Kasumi-1 (cell line): ENCODE measurements around the gene GPSM1.
"Not testable (repeated sequence)": the region's sequence is repeated elsewhere in the genome, so short reads cannot be mapped to it uniquely, and the experiment has no call there.

Experiments
- DNase-seq, 2 experiments: peaks; one replicate each; lab custom pipeline; 2025; lab: John Stamatoyannopoulos, UW

GPSM1 gene

GRCh38 chr9:136397643-136398042 lies 70.3 kb downstream of the GPSM1 start:
- DNase-seq: no peak

GRCh38 chr9:136398286-136398685 lies 70.9 kb downstream of the GPSM1 start:
- no peak for DNase-seq

- peak in 1 of 2 experiments; percentile 4 for DNase-seq
Measured at GRCh38 chr9:136399176-136400037, 72.1 kb downstream of the GPSM1 start.

- peak; percentile 66 to 85 for DNase-seq
Measured at GRCh38 chr9:136400038-136400834, 72.9 kb downstream of the GPSM1 start, which contains the start of gene SNAPC4. TSS of gene SNAPC4 (minus strand) at chr9:136400170. CDS start at chr9:136398428, 1,742 bp downstream.

- no peak for DNase-seq
Measured at GRCh38 chr9:136401173-136401922, 74.0 kb downstream of the GPSM1 start.

- DNase-seq: no peak
Measured at GRCh38 chr9:136402067-136402466, 74.7 kb downstream of the GPSM1 start.

GRCh38 chr9:136403538-136403914 lies 76.2 kb downstream of the GPSM1 start:
- DNase-seq: no peak

- DNase-seq: no peak
Measured at GRCh38 chr9:136403915-136404800, 76.8 kb downstream of the GPSM1 start.

GRCh38 chr9:136404801-136405136 lies 77.4 kb downstream of the GPSM1 start:
- DNase-seq: no peak

GRCh38 chr9:136405481-136405880 lies 78.1 kb downstream of the GPSM1 start:
- DNase-seq: no peak

GRCh38 chr9:136405904-136406303 lies 78.6 kb downstream of the GPSM1 start:
- DNase-seq: not testable (repeated sequence)

GRCh38 chr9:136407061-136407460 lies 79.7 kb downstream of the GPSM1 start:
- not testable (repeated sequence) for DNase-seq

- no peak for DNase-seq
Measured at GRCh38 chr9:136407911-136408310, 80.6 kb downstream of the GPSM1 start.
